ENCODE results near the gene APBB1.
A peak's percentile ranks its signal among the peaks of the same experiment; 100 is the strongest.
"Not testable (repeated sequence)": the region's sequence is repeated elsewhere in the genome, so short reads cannot be mapped to it uniquely, and the experiment has no call there.

The APBB1 gene

DNA sequence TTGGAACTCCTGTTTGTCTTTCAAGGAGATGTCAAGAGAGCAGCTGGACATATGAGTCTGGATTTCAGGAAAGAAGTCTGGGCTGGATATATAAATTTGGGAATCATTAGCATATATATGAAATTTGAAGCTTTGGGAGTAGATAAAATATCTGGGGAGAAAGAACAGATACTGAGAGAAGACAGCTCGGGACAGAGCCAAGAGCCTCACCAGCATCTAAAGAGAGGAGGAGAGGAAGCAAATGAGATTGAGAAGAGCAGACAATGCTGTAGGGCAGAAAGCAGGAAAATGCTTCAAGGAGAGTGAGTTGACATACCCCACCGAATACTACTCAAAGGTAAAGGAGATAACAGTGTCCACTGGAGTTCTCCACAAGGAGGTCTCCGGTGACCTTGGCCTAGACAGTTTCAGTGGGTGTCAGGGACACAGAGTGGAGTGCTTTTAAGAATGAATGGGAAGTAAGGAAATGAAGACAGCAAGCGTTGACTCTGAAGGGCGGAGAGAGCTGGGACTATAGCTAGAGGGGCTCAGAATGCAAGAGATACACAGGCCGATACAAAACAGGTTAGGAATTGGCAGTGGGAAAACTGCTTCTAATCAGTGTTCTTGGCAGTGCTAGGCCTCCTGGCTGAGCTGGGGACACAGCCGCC, 862 bp downstream of the APBB1 start:
- no peak for DNase-seq (ENCODE audit: low read depth in 2 of 2)

DNA sequence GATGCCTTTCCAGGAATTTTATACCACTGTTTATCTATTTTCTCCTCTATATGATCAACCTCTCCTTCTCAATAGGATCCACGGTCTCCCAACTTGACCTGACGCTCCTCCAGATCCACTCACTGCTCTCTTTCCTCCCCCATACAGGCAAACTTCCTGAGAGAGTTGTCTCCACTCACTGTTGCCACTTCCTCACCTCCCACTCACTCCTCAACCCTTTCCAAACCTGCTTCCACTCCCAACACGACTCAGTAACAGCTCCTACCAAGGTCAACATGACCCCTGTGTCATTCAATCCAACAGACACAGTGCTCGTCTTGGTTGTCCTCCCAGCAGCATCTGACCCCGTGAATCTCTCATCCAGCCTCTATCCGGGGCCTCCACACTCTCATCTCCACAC, 3.1 kb downstream of the APBB1 start:
- no peak for DNase-seq (ENCODE audit: low read depth in 2 of 2)

DNA sequence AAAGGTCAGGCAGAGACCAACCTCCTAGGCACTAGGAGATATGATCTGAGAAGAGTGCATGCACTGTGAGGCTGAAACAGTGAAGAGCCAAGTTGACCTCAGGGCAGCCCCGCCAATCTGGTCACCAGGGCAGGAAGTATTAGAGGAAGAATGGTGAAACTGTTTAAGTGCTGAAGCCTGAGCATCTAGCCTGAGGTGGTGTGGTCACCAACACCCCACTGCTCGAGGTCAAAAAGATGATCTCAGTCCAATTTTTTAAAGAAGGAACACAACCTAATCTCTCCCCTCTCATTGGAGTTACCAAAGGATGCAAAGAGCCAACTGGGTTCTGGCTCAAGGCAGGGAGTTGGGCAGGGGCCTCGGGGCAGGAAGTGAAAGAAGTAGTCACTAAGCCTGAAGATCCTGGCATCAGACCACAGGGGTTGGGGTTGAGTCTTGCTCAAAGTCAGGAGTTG, 4.0 kb downstream of the APBB1 start:
- DNase-seq (ENCODE audit: low read depth in 2 of 2): no peak

DNA sequence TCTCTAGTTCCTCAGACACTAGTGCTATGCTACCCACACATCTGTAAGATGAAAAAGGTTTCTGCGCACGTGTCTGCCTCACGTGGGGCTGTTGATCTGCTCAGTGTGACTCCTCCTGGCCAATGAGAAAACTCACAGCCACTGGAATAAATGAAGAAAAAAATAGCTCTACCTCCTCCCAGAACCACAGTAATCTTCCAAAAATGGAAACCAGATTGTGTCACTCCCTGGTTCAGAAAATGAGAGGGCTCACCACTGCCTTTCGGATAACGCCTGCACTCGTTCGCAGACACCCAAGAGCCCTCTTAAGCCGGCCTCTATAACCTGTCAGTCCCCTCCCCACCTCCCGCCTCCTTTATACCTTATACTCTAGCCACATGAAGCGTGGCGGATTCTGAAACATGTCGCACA, 5.1 kb downstream of the APBB1 start:
- peak; percentile 52 for DNase-seq (ENCODE audit: low read depth in 2 of 2)

DNA sequence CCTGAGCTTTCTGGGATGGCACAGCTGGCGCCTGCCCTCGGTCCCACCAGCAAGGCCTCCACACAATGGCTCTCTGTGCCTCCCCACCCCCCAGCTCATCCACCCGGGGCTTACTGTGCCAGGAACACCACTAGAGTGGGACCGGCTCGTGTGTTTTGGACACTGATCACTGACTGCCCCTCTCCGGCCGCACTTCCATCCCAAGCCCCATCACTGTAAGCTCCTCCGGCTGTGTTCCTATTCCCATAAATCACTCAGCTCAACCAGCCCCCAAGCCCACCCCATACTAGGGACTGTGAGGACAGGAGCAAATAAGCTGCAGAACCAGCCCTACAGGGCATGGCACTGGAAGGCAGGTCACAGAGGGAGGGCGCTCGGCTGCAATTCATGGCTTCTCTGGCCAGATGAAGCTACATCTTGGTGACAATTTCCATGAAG, 7.3 kb downstream of the APBB1 start:
- no peak for DNase-seq (ENCODE audit: low read depth in 2 of 2)

DNA sequence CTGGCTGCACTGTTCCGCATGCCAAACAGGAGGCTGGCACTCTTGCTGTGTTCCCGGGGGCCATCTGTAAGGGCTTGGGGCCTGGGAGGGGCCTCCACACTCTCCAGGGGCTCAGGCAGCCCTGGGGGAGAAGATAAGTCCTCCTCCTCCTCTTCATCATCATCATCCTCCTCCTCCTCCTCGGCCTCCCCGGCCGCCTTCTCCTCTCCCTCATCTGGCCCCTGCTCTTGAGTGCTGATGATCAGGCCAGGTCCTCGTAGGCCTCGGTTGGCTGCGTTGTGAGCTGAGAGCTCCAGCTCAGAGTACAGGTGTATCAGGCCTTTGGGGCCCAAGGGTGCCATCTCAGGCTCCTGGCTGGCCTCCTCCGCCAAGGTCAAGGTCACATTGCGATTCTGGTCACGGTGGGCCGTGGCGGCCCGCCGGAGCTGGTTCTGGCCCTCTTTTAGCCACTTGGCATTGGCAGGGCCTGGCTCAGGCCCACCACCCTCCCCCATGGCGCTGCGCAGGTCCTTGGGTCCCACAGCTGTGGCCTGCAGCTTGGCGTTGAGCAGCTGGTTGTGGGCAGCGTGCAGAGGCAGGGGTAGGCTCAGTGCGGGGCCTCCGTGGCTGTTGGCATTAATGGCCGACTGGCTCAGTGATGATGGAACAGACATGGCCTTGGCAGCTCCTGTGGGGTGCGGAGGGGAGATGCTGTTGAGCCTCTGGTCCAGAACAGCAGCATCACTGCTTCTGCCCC, 8.0 kb downstream of the APBB1 start:
- no peak for DNase-seq (ENCODE audit: low read depth in 2 of 2)

DNA sequence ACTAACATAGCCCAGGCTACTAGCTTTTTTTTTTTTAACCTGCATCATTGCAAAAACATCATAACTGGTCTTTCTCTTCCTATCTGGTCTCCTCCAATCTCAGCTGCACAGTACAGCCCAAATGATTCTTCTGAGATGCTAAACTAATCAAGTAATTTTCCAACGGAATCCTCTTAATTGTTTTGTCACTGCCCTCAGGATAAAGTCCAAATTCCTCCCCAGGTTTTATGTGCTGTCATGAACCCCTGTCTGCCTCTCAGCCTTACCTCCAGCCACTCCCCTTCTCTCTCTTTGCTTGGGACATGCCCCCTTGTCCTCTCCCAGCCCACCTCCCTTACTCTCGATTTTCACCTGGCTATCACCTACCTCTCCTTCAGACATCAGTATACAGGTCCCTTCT, 12.5 kb downstream of the APBB1 start:
- DNase-seq (ENCODE audit: low read depth in 2 of 2): no peak

DNA sequence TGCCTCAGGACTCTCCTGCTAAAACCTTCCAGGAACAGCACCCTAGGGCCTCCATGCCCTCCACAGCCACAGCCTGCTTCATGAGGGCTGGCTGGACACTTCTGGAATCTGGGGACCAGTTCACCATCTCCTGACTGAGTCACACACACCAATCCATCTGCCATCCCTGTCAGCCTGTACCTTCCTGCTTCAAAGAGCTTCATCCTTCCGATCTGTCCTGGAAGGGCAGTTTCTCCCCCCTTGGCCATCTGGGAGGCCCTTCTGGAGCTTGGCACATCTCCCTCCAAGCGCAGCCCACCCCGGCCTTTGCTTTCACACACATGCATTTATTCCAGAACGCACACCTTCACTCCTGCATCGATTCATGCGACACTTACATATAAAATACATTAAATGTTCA, 13.0 kb downstream of the APBB1 start:
- DNase-seq (ENCODE audit: low read depth in 2 of 2): no peak

DNA sequence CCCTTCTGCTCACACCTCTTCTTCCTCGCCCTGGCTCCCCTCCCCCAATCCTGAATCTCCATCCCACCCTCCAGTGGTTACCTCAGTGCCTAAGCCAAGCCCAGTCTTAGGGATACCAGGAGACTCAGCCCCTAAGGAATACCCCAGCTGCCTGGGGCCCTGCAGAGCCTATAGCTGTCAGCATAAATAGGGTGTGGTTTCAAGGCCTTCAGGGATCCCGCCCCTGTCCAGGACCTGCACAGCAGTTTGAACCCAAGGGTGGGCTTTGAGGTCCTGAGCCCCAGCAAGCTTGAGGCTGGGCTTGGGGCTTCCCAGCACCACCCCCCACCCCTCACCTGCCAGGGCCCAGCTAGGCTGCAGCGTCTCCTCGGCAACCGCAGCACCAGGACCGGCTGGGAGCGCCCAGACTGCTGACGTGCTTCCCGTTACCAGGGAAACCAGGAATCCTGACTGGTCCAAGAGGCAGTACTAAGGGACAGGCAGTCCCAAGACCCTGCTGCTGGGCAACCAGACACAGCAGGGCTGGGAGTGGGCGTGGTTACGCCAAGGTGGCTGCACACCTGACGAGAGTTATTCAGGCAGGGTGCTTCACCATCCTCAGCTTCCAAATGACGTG, 13.7 kb downstream of the APBB1 start:
- DNase-seq (ENCODE audit: low read depth in 2 of 2): no peak

DNA sequence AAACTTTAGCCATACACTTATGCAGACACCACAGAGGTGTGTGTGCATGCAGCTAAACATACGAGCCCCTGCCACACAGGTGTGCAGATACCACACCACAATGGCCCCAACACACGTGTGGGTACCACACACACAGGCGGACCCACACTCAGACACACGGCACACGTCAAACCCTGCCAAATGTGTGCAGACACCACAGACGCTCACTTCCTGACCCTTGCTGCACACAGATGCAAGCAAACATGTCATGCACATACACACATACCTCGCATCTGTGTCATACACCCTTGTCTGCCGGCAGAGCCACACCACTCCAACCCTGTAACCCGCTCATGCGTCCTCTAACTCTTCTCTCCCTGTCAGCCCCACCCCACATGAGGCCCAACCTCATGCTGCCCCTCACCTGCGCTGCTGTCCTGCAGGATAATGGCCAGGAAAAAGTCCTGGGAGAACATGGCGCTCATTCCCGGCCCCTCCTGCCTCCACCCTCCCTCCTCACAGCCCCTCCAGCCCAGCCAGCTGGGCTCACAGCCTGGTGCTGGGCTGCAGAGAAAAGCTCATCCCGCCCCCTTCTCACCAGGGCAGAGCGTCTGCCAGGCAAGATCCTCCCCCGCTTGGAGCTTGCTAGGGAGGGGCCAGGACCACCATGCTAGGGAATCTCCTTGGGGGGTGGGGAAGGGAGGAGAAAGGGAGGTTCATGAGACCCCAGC, 14.4 kb downstream of the APBB1 start:
- DNase-seq (ENCODE audit: low read depth in 2 of 2): no peak

DNA sequence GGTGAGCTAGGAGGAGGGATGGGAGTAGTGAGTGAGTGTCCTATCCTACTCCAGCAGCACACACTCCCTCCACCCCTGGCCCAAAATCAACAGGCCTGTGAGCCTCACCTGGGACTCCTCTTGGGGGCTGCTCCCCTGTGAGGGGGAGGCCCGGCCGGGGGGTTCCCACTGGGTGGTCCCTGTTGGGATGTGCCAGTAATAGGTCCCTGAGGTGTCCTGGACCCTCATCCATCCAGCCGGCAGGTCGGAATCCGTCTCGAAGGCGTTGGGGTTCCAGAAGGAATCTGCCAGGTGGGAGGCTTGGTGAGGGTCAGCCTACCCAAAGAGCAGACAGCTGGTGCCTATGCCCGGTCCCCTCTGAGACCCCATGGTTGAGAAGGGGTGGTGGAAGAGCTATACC, 15.4 kb downstream of the APBB1 start:
- no peak for DNase-seq (ENCODE audit: low read depth in 2 of 2)

DNA sequence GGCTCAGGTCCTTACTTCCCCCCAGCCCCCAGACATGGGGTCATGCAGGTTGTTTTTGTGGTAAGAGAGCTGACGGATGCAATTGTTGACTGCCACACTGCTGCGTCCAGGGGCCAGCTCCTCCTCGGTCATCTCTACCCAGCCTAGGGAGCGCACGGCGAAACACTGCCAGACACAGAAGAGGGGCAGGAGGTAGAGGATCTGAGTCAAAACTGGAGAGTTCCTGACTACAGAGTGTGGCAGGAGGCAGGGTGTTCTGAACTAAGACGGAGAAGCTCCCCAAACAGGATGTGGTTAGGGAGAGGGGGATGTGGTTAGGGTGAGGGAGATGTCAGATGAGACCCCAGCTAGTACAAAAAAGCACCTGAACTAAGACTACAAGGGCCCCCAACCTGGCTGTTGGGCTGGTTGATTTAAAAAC, 16.3 kb downstream of the APBB1 start:
- DNase-seq (ENCODE audit: low read depth in 2 of 2): peak; percentile 46 to 55

DNA sequence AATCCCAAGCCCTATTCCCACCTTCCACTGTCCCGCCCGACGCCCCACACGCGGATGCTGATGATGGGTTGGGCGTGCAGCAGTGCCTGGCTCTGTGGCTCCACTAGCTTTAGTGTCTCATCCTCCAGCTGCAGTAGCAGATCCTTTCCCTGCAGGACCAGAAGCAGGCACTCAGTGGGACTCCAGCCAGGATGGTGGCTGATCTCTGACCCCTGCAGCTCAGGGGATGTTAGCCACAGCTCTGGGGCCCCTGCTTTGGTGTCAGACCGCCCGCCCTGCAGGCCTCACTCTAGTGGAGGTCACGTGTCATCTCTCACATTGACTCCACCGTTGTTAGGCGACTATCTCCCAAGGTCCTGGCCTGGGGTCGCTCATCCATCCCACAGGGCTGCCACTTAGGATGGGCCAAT, 16.8 kb downstream of the APBB1 start:
- DNase-seq (ENCODE audit: low read depth in 2 of 2): no peak

DNA sequence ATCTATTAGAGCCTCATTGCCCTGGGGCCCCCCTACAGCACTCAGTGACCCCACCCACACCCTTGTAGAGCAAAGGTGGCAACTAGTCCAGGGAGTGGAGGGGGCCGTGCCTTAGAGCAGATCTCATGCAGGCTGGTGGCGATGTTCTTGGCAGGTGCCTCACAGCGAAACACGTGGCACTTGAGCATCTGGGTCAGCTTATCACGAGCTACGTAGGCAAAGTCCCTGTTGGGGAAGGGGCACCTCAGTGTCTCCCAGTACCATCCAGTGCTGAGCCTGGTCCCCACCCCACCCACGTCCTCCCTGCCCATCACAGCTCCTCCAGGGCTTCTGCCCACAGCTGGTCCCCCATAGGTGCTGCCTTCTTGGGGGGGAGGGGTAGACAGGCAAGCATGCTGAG, 17.4 kb downstream of the APBB1 start:
- no peak for DNase-seq (ENCODE audit: low read depth in 2 of 2)

DNA sequence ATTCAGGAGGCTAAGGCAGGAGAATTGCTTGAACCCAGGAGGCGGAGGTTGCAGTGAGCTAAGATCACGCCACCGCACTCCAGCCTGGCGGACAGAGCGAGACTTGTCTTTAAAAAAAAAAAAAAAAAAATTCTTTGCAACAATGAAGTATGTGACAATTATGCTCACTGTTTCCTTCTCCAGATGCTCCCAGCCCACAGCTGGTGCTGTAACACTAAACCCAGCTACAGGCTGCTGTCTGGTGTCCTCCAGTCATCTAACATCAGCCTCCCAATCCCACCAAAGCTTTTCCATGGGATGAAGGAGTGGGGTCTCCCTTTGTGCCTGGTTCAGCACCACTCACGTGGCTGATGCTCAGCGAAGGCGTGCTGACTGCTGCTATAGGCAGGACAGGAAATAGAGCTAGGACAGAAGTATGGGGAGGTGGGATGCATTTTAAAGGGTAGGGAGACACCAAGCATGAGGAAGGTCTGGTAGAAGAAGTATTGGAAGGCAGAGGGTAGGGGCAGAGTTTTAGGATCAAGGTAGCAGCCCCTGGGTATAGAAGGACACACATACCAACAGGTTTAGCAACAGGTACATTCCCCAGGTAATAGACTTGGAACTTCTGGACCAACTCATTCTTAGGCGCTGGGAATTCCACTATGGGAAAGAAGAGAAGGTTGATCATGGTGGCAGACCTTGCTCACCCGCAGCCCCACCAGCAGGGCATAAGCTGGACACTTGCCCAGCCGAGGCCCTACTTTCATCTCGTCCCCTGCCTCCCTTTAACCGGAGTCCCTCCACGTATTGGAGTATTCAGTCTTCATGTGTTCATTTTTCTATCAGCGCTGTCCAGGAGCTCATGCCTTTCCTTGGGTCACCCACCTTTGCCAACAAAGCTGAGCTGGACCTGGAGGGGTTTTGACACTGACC, 18.2 kb downstream of the APBB1 start:
- no peak for DNase-seq (ENCODE audit: low read depth in 2 of 2)

DNA sequence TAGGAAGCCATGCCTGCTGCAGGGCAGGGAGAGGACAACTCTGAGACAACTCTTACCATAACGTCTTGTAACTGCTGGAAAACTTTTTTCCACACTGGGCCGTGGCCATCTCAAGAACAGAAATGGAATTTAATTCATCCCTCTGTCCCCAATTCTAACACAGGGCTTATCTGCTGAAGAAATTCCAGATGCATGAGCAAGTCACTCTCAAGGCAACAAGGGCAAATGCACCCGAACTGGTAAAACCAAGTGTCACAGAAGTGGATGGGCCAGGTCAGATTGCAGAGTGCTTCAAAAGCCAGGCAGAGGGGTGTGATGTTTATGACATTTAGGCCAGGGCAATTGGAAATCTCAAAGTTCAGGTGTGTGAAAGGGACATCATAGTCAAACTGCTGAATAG, 21.3 kb downstream of the APBB1 start:
- DNase-seq (ENCODE audit: low read depth in 2 of 2): no peak

DNA sequence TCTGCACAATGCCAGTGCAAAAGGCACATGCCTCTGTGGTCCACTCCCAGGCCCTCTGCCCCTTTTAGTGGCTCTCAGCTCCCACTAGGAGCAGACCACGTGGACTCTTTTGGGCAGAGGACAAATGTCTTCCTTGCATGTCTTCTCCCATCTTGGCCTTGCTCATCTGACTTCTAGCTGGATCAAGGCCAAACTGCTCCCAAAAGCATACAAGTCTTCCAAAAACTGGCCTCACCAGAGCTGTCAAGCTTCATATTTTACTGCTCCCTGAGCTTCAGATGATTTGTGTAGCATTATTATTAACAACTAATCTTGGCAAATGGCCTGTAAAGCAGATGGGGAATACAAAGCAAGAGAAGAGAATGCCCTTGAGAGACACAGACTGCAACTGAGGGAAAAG, 21.7 kb downstream of the APBB1 start:
- no peak for DNase-seq (ENCODE audit: low read depth in 2 of 2)

DNA sequence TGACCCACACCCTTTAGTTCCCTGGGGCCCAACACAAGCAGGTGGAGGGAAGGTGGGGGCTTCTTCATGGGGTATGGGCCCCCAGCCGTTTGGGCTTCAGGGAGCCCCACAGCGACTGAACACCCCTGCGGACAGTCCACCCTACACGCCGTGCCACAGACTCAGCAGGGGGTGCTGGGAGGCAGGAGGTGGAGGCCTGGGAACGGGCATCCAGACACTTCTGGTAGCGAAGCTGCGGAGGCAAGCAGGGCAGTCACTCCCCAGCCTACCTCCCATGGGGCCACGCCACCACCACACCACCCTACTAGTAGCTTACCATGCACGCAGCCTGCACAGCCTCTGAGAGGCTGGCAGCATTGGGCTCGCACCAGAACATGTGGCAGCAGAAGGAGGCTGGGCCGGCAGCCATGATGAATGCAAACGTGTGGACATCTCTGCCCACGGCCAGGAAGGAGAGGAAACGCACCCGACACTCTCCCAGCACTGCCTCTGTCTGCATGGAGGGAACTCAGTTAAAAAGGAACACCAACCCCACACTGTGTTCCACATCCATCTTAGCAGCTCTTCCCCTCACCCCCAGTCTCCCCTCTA, 23.3 kb downstream of the APBB1 start:
- DNase-seq (ENCODE audit: low read depth in 2 of 2): no peak

DNA sequence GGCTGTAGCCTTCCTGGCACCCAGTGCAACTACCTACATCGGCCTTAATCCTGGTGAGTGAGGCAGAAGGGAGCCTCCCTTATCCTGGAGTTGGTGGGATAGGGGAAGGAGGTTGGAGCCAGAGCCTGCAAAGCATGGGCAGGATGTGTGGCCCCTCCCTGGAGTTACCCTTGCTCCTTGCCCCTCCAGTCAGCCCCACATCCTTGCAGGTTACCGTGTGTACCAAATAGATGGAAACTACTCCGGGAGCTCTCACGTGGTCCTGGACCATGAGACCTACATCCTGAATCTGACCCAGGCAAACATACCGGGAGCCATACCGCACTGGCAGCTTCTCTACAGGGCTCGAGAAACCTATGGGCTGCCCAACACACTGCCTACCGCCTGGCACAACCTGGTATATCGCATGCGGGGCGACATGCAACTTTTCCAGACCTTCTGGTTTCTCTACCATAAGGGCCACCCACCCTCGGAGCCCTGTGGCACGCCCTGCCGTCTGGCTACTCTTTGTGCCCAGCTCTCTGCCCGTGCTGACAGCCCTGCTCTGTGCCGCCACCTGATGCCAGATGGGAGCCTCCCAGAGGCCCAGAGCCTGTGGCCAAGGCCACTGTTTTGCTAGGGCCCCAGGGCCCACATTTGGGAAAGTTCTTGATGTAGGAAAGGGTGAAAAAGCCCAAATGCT, 24.8 kb downstream of the APBB1 start:
- no peak for DNase-seq (ENCODE audit: low read depth in 2 of 2)

DNA sequence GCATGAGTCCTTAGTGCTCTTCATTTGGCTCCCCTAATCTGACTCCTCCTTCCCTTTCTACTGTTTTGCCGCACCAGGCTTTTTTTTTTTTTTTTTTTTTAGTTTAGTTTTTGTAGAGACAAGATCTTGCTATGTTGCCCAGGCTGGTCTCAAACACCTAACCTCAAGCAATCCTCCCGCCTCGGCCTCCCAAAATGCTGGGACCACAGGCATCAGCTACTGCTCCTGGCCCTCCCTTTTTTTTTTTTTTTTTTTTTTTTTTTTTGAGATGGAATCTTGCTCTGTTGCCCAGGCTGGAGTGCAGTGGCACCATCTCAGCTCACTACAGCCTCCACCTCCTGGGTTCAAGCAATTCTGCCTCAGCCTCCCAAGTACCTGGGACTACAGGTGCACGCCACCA, 26.6 kb downstream of the APBB1 start:
- DNase-seq (ENCODE audit: low read depth in 2 of 2): not testable (repeated sequence)

Measured in stimulated activated CD8-positive, alpha-beta memory T cell treated with anti-CD3 and anti-CD28 coated beads, Interleukin-7, amount 100 ng/mL, for 4 hours (primary cell).